Central memory CD8-positive, alpha-beta T cell (primary cell): Measurements from ENCODE around the gene LCN10.
"Not testable (repeated sequence)": the region's sequence is repeated elsewhere in the genome, so short reads cannot be mapped to it uniquely, and the experiment has no call there.

Experiments used
- ATAC-seq: fragments of 150-1000 bp; cut with Tn5 transposase; replicated peaks from 2 replicates; pipeline ENCODE4 v1.10.0; 2022; ENCODE audit warnings: mild to moderate bottlenecking, moderate FRiP score, moderate number of reproducible peaks; ENCODE audit not compliant: poor library complexity, severe bottlenecking; ENCODE audit errors: extremely low read depth
- DNase-seq, 2 donors: peaks; one replicate each; pipeline ENCODE4 v3.0.0; 2021; ENCODE audit warnings: low spot score in 2 of 2
- H3K27ac Mint-ChIP-seq: one replicate; pipeline ENCODE4 v1.8.0; 2022; ENCODE audit warnings: low read depth, mild to moderate bottlenecking, moderate library complexity, mixed read lengths
- H3K27me3 Mint-ChIP-seq: one replicate; pipeline ENCODE4 v1.8.0; 2022; ENCODE audit warnings: mixed read lengths
- H3K36me3 Mint-ChIP-seq: one replicate; pipeline ENCODE4 v1.8.0; 2022; ENCODE audit warnings: mild to moderate bottlenecking, moderate library complexity, mixed read lengths; ENCODE audit not compliant: insufficient read depth
- H3K4me1 Mint-ChIP-seq: one replicate; pipeline ENCODE4 v1.8.0; 2022; ENCODE audit warnings: mixed read lengths
- H3K4me3 Mint-ChIP-seq: one replicate; pipeline ENCODE4 v1.8.0; 2022; ENCODE audit warnings: mild to moderate bottlenecking, moderate library complexity, mixed read lengths
- H3K9me3 Mint-ChIP-seq: one replicate; pipeline ENCODE4 v1.8.0; 2022; ENCODE audit warnings: mixed read lengths

LCN10 gene

GRCh38 chr9:136756836-136757235 lies 14.1 kb upstream of the LCN10 start:
- DNase-seq, result no peak
- H3K27ac Mint-ChIP-seq, result no peak overlapping the region
- H3K4me1 Mint-ChIP-seq, result no peaks in the 10 kb centered on the region
- peaks cover 1% of the 10 kb centered on the region for H3K36me3 Mint-ChIP-seq
- H3K4me3 Mint-ChIP-seq, result no peak overlapping the region
- ATAC-seq, result no peak
- peaks cover 10% of the 10 kb centered on the region for H3K9me3 Mint-ChIP-seq
- no peaks in the 10 kb centered on the region for H3K27me3 Mint-ChIP-seq

GRCh38 chr9:136756134-136756438 lies 13.3 kb upstream of the LCN10 start:
- no peak for ATAC-seq
- no peaks in the 10 kb centered on the region for H3K4me1 Mint-ChIP-seq
- no peak overlapping the region for H3K27ac Mint-ChIP-seq
- peaks cover 1% of the 10 kb centered on the region for H3K36me3 Mint-ChIP-seq
- DNase-seq, result no peak
- no peak overlapping the region for H3K4me3 Mint-ChIP-seq
- no peaks in the 10 kb centered on the region for H3K27me3 Mint-ChIP-seq
- H3K9me3 Mint-ChIP-seq, result peaks cover 13% of the 10 kb centered on the region

GRCh38 chr9:136755302-136756133 lies 12.8 kb upstream of the LCN10 start:
- not testable (repeated sequence) for H3K36me3 Mint-ChIP-seq, H3K27me3 Mint-ChIP-seq, H3K4me1 Mint-ChIP-seq, H3K27ac Mint-ChIP-seq, H3K4me3 Mint-ChIP-seq, ATAC-seq, DNase-seq
- peaks cover 13% of the 10 kb centered on the region for H3K9me3 Mint-ChIP-seq

- no peaks in the 10 kb centered on the region for H3K27me3 Mint-ChIP-seq
- DNase-seq (no peak), ATAC-seq (no peak)
- peaks cover 3% of the 10 kb centered on the region for H3K36me3 Mint-ChIP-seq
- H3K9me3 Mint-ChIP-seq, result peaks cover 13% of the 10 kb centered on the region
- no peaks in the 10 kb centered on the region for H3K4me1 Mint-ChIP-seq
- H3K27ac Mint-ChIP-seq, result no peak overlapping the region
- no peak overlapping the region for H3K4me3 Mint-ChIP-seq
These were observed 12.0 kb upstream of the LCN10 start for GRCh38 chr9:136754626-136755301.

- H3K9me3 Mint-ChIP-seq, result peaks cover 13% of the 10 kb centered on the region
- H3K27ac Mint-ChIP-seq, result no peak overlapping the region
- no peak overlapping the region for H3K4me3 Mint-ChIP-seq
- DNase-seq (no peak), ATAC-seq (no peak)
- H3K27me3 Mint-ChIP-seq, result no peaks in the 10 kb centered on the region
- peaks cover 3% of the 10 kb centered on the region for H3K36me3 Mint-ChIP-seq
- no peaks in the 10 kb centered on the region for H3K4me1 Mint-ChIP-seq
These were observed 11.4 kb upstream of the LCN10 start for GRCh38 chr9:136754059-136754572.

GRCh38 chr9:136753371-136754058 lies 10.8 kb upstream of the LCN10 start:
- Mint-ChIP-seq H3K27me3 (peaks cover 4% of the 10 kb centered on the region), H3K4me3 (no peak overlapping the region), H3K4me1 (no peaks in the 10 kb centered on the region), H3K27ac (no peak overlapping the region), H3K9me3 (peaks cover 13% of the 10 kb centered on the region), H3K36me3 (peaks cover 3% of the 10 kb centered on the region)
- ATAC-seq (no peak), DNase-seq (no peak)

- H3K9me3 Mint-ChIP-seq, result peaks cover 13% of the 10 kb centered on the region
- DNase-seq (no peak), ATAC-seq (no peak)
- no peak overlapping the region for H3K27ac Mint-ChIP-seq
- H3K27me3 Mint-ChIP-seq, result peaks cover 13% of the 10 kb centered on the region
- H3K36me3 Mint-ChIP-seq, result peaks cover 3% of the 10 kb centered on the region
- H3K4me1 Mint-ChIP-seq, result no peaks in the 10 kb centered on the region
- no peak overlapping the region for H3K4me3 Mint-ChIP-seq
These were observed 9.1 kb upstream of the LCN10 start for GRCh38 chr9:136751814-136752213.

GRCh38 chr9:136751244-136751643 lies 8.5 kb upstream of the LCN10 start:
- DNase-seq, result no peak
- H3K36me3 Mint-ChIP-seq, result peaks cover 3% of the 10 kb centered on the region
- H3K27me3 Mint-ChIP-seq, result peaks cover 13% of the 10 kb centered on the region
- H3K4me1 Mint-ChIP-seq, result no peaks in the 10 kb centered on the region
- peaks cover 13% of the 10 kb centered on the region for H3K9me3 Mint-ChIP-seq
- no peak for ATAC-seq
- no peak overlapping the region for H3K27ac Mint-ChIP-seq
- no peak overlapping the region for H3K4me3 Mint-ChIP-seq

- Mint-ChIP-seq H3K9me3 (peaks cover 13% of the 10 kb centered on the region), H3K4me1 (no peaks in the 10 kb centered on the region), H3K36me3 (peaks cover 3% of the 10 kb centered on the region), H3K27ac (no peak overlapping the region), H3K4me3 (no peak overlapping the region), H3K27me3 (peaks cover 13% of the 10 kb centered on the region)
- DNase-seq, result no peak
- no peak for ATAC-seq
These were observed 7.8 kb upstream of the LCN10 start for GRCh38 chr9:136750526-136750925.

GRCh38 chr9:136748666-136749611 lies 6.2 kb upstream of the LCN10 start:
- Mint-ChIP-seq H3K27ac (no peak overlapping the region), H3K36me3 (peaks cover 3% of the 10 kb centered on the region), H3K4me3 (no peak overlapping the region), H3K9me3 (peaks cover 13% of the 10 kb centered on the region), H3K27me3 (peaks cover 15% of the 10 kb centered on the region), H3K4me1 (no peaks in the 10 kb centered on the region)
- ATAC-seq (no peak), DNase-seq (no peak)

- no peak within 1 kb of the TSS for H3K27ac Mint-ChIP-seq
- no peak within 1 kb of the TSS for H3K4me3 Mint-ChIP-seq
- peaks cover 22% of the 10 kb centered on the region for H3K27me3 Mint-ChIP-seq
- DNase-seq (no peak), ATAC-seq (no peak)
- no peaks in the 10 kb centered on the region for H3K4me1 Mint-ChIP-seq
- peaks cover 13% of the 10 kb centered on the region for H3K9me3 Mint-ChIP-seq
- H3K36me3 Mint-ChIP-seq, result peaks cover 4% of the 10 kb centered on the region
These were observed 5.5 kb upstream of the LCN10 start, which contains the start of gene LCN6 for GRCh38 chr9:136748201-136748600. Gene LCN6, minus strand, starts transcription at chr9:136748525. Its CDS starts 42 bp downstream, at chr9:136748483.
